A549 (cell line): ENCODE results near the gene LOXL1. TPM values are rescaled to one million over a fixed set of nuclear protein-coding genes. Genes with fewer than 3 reads are reported as not detected.

Experiments
- ATAC-seq, 2 experiments: fragments of 200-7000 bp in 1 of 2; fragments of >200 bp in 1 of 2; cut with Nextera tagmentation in 1 of 2; cut with Tn5 transposase in 1 of 2; 3 replicates each; pipeline versions ENCODE4 v1.8.0 to v1.9.1; 2018 to 2020; ENCODE audit warnings: mild to moderate bottlenecking in 1 of 2, moderate library complexity in 1 of 2
- CTCF ChIA-PET: fragments of 300-600 bp; sonication (Branson Sonifier 250); formaldehyde crosslinking; extraction: SDS; loops from one replicate; lab custom pipeline; 2021; ENCODE audit warnings: antibody characterized with exemption, inconsistent platforms; lab: Yijun Ruan, JAX
- POLR2A ChIA-PET: fragments of 350-600 bp; formaldehyde crosslinking; extraction: SDS; loops from one replicate; lab custom pipeline; 2021; ENCODE audit warnings: antibody characterized with exemption, inconsistent platforms; lab: Yijun Ruan, JAX
- DNase-seq, 2 experiments: peaks; one replicate each; pipeline versions ENCODE4 v3.0.0 to v3.0.0-alpha.2; 2011 to 2016; ENCODE audit warnings: low read depth in 1 of 2, low spot score in 1 of 2
- FAIRE-seq: peaks from 2 replicates; lab custom pipeline; 2011; peaks lifted over from hg19 to GRCh38; lab: Jason Lieb, UNC
- H3K27ac ChIP-seq, 2 experiments: fragments of >200 bp; sonication (Bioruptor Twin); formaldehyde crosslinking; 3 replicates each; pipeline ENCODE4 v1.5.1; 2016 to 2017
- H3K4me1 ChIP-seq: fragments of >200 bp; sonication (Bioruptor Twin); formaldehyde crosslinking; 3 replicates; pipeline ENCODE4 v1.6.1; 2016
- H3K4me2 ChIP-seq: fragments of >200 bp; sonication (Bioruptor Twin); formaldehyde crosslinking; 3 replicates; pipeline ENCODE4 v1.6.1; 2016
- H3K4me3 ChIP-seq: fragments of >200 bp; sonication (Bioruptor Twin); formaldehyde crosslinking; 3 replicates; pipeline ENCODE4 v1.5.1; 2016
- H3K9me3 ChIP-seq: fragments of >200 bp; sonication (Bioruptor Twin); formaldehyde crosslinking; 3 replicates; pipeline ENCODE4 v1.6.1; 2016
- BCL3 ChIP-seq: fragments of >200 bp; sonication (Bioruptor Twin); formaldehyde crosslinking; IDR thresholded peaks from 3 replicates; pipeline ENCODE4 v1.6.1; 2016
- CBX8 ChIP-seq: fragments of 200-600 bp; sonication (generic); IDR thresholded peaks from 2 replicates; pipeline ENCODE4 v1.6.1; 2016
- CEBPB ChIP-seq, 2 experiments: fragments of >200 bp in 1 of 2; sonication (Bioruptor Twin) in 1 of 2; formaldehyde crosslinking in 1 of 2; IDR thresholded peaks; 2 replicates each; pipeline ENCODE4 v1.6.1; 2012 to 2016
- CHD2 ChIP-seq: fragments of 150-350 bp; IDR thresholded peaks from 2 replicates; pipeline ENCODE4 v1.6.1; 2014; ENCODE audit warnings: low read length; ENCODE audit not compliant: partially characterized antibody
- EP300 ChIP-seq, 2 experiments: fragments of >200 bp; sonication (Bioruptor Twin); formaldehyde crosslinking; IDR thresholded peaks; 2 replicates in 1 of 2; 3 replicates in 1 of 2; pipeline ENCODE4 v1.6.1; 2016 to 2017
- HDAC2 ChIP-seq: fragments of 200-600 bp; sonication (generic); IDR thresholded peaks from 2 replicates; pipeline ENCODE4 v1.6.1; 2016
- HOXA7 ChIP-seq: fragments of 250-450 bp; sonication (Bioruptor Pico); IDR thresholded peaks from 2 replicates; pipeline ENCODE4 v1.5.0; 2020; ENCODE audit warnings: mild to moderate bottlenecking, moderate library complexity
- HOXB13 ChIP-seq: fragments of 250-450 bp; sonication (Bioruptor Pico); IDR thresholded peaks from 2 replicates; pipeline ENCODE4 v1.5.0; 2020; ENCODE audit warnings: low read depth, mild to moderate bottlenecking, moderate library complexity
- KDM5A ChIP-seq: fragments of 200-600 bp; sonication (generic); IDR thresholded peaks from 2 replicates; pipeline ENCODE4 v1.6.1; 2016; ENCODE audit warnings: antibody characterized with exemption, mild to moderate bottlenecking
- MYC ChIP-seq: IDR thresholded peaks from 2 replicates; pipeline ENCODE4 v1.6.1; 2012; ENCODE audit warnings: mild to moderate bottlenecking, inconsistent platforms, low read length, improper control_type of control experiment, borderline replicate concordance
- PHF8 ChIP-seq: fragments of 200-600 bp; sonication (generic); IDR thresholded peaks from 2 replicates; pipeline ENCODE4 v1.6.1; 2016; ENCODE audit warnings: low read depth, mild to moderate bottlenecking, antibody characterized with exemption, moderate library complexity, borderline replicate concordance
- POLR2A ChIP-seq: IDR thresholded peaks from 2 replicates; pipeline ENCODE4 v1.6.1; 2012; ENCODE audit warnings: mild to moderate bottlenecking, low read length
- POLR2AphosphoS2 ChIP-seq: conservative IDR thresholded peaks from 2 replicates; pipeline ENCODE4 v1.6.1; 2012; ENCODE audit warnings: low read length, improper control_type of control experiment, inconsistent platforms
- RARB ChIP-seq: fragments of 250-450 bp; sonication (Bioruptor Pico); IDR thresholded peaks from 2 replicates; pipeline ENCODE4 v1.8.0; 2021; ENCODE audit warnings: mild to moderate bottlenecking, moderate library complexity
- RCOR1 ChIP-seq: fragments of 150-350 bp; IDR thresholded peaks from 2 replicates; pipeline ENCODE4 v1.6.1; 2014; ENCODE audit warnings: antibody characterized with exemption, low read length, low read depth
- SMC3 ChIP-seq: fragments of >200 bp; sonication (Bioruptor Twin); formaldehyde crosslinking; IDR thresholded peaks from 3 replicates; pipeline ENCODE4 v1.6.1; 2018; ENCODE audit warnings: inconsistent platforms
- TFCP2L1 ChIP-seq: fragments of 250-450 bp; sonication (Bioruptor Pico); IDR thresholded peaks from 2 replicates; pipeline ENCODE4 v1.5.0; 2021; ENCODE audit warnings: mild to moderate bottlenecking
- ZC3H11A ChIP-seq: fragments of 450-650 bp; IDR thresholded peaks from 2 replicates; pipeline ENCODE4 v1.6.1; 2014; ENCODE audit warnings: antibody characterized with exemption, mild to moderate bottlenecking
- ZFP36 ChIP-seq: fragments of 450-650 bp; IDR thresholded peaks from 2 replicates; pipeline ENCODE4 v1.6.1; 2014; ENCODE audit warnings: borderline replicate concordance; ENCODE audit not compliant: partially characterized antibody
- ZNF302 ChIP-seq: fragments of 250-450 bp; sonication (Bioruptor Pico); IDR thresholded peaks from 2 replicates; pipeline ENCODE4 v1.9.0; 2021; ENCODE audit warnings: inconsistent platforms, mild to moderate bottlenecking, moderate library complexity
- WGBS: methylation state at CpG from one replicate; pipeline ENCODE4 v1.1.6; 2017; ENCODE audit errors: missing lambda C conversion rate; 5-methylcytosine and 5-hydroxymethylcytosine counted together
- polyA plus RNA-seq, 4 experiments: library from polyadenylated mRNA; depleted of rRNA in 3 of 4; stranded (reverse); fragments of >200 nt; fragmentation: RNase III in 1 of 4; extraction: RNeasy Plus Mini Kit Qiagen cat#74134 plus additional on column Dnase treatment in 1 of 4; gene quantifications; 2 replicates in 3 of 4; 3 replicates in 1 of 4; pipeline ENCODE4 v1.2.3, GENCODE V29; 2011 to 2017
- TF ChIP-seq, protein P1 (sequence below): fragments of 200-600 bp; sonication (generic); IDR thresholded peaks from 2 replicates; pipeline ENCODE4 v1.6.1; 2016; ENCODE audit warnings: antibody characterized with exemption, mild to moderate bottlenecking, moderate library complexity
- TF ChIP-seq, protein P2 (sequence below): fragments of 450-650 bp; IDR thresholded peaks from 2 replicates; pipeline ENCODE4 v1.6.1; 2014; ENCODE audit warnings: antibody characterized with exemption

Gene LOXL1
- polyA plus RNA-seq, 2 of the 4 experiments (the other 2 are of a cell fraction): 0.62 to 0.65 TPM

DNA sequence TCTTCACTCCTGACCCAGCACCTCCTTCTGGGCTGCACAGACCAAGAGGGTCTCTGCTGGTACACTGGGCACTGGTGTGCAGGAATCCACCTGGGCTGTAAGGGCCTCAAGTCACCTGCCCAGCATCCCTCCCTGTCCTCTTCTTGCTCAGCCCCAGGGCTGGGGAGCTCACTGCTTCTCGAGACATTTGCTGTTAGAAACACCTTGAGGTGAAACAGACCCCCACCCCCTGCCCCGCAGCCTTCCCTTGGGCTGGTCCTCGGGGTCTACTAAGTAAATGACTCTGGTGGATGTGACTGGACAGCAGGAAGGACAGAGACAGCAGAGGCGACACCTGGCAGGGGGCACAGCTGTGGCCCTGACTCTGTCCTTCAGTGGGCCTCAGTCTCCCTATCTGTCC, 29.1 kb downstream of the LOXL1 start:
- DNase-seq: no peak
- TF ChIP-seq, protein P1, sequence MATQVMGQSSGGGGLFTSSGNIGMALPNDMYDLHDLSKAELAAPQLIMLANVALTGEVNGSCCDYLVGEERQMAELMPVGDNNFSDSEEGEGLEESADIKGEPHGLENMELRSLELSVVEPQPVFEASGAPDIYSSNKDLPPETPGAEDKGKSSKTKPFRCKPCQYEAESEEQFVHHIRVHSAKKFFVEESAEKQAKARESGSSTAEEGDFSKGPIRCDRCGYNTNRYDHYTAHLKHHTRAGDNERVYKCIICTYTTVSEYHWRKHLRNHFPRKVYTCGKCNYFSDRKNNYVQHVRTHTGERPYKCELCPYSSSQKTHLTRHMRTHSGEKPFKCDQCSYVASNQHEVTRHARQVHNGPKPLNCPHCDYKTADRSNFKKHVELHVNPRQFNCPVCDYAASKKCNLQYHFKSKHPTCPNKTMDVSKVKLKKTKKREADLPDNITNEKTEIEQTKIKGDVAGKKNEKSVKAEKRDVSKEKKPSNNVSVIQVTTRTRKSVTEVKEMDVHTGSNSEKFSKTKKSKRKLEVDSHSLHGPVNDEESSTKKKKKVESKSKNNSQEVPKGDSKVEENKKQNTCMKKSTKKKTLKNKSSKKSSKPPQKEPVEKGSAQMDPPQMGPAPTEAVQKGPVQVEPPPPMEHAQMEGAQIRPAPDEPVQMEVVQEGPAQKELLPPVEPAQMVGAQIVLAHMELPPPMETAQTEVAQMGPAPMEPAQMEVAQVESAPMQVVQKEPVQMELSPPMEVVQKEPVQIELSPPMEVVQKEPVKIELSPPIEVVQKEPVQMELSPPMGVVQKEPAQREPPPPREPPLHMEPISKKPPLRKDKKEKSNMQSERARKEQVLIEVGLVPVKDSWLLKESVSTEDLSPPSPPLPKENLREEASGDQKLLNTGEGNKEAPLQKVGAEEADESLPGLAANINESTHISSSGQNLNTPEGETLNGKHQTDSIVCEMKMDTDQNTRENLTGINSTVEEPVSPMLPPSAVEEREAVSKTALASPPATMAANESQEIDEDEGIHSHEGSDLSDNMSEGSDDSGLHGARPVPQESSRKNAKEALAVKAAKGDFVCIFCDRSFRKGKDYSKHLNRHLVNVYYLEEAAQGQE: no peak
- TF ChIP-seq SMC3: no peak
- no peak for TF ChIP-seq BCL3
- no peak for TF ChIP-seq CHD2
- no peak for TF ChIP-seq ZNF302 (CRISPR knock-in tag)
- no peak for TF ChIP-seq RCOR1
- TF ChIP-seq CBX8: no peak
- no peak for TF ChIP-seq ZC3H11A
- no peak for TF ChIP-seq POLR2AphosphoS2
- ChIA-PET POLR2A (no interaction called here), CTCF (interaction anchor here (0.7 to 4.6 kb wide), 3 partner anchors 10 to 367 kb away, joined by 3 to 64 read pairs (median 4); no protein-coding TSS in a partner anchor)
- no peak for FAIRE-seq
- Histone ChIP-seq H3K4me2 (no peak overlapping the region), H3K4me3 (no peak overlapping the region), H3K27ac (no peak overlapping the region), H3K9me3 (no peaks in the 10 kb centered on the region), H3K4me1 (peaks cover 12% of the 10 kb centered on the region)
- ATAC-seq: no peak
- 80% methylated on average over 3 of the region's 4 CpGs for WGBS

DNA sequence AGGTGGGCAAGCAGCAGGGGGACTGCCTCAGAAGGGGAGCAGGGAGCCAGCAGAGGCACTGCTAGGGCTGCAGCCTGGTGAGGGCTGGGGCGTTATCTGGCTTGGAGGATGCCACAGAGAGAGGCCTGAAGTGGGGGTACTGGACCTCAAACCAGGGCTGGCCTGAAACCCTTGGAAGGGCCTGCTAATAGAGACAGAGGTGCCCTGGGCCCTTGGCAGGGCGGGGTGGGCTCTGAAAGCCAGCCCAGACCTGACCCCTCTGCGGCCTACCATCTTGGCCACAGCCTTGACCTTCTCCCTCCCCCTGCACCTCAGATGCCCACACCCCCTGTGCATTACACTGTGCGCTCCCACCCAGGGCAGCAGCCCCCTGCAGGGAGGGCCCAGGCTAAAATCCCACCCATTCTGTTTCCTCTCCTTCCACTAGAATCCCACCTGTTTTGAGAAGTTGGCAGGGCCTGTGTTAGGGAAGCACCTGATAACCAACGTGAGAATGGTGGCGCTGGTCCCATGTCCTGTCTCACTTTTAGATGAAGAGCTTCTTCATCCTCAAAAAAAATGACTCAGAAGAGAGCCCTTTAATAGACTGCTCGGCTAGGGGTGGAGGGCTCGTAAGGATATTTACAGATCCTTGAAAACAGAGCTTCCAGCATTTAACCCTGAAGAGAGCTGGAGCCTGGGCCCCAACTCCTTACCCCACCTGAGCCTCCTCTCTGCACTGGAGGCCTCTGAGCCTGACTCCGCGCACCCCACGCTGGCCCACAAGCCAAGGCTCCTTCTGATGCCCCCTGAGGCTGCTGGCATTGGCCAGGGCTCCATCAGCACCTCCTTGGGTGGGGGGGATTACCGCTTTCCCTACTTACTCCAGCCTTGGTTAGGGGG, 29.8 kb downstream of the LOXL1 start:
- H3K4me3 ChIP-seq: no peak overlapping the region
- 90% methylated on average over 12 of the region's 12 CpGs for WGBS
- no peak for FAIRE-seq
- TF ChIP-seq PHF8 (no peak), HOXB13 (CRISPR knock-in tag) (no peak), EP300 (IDR thresholded peaks at IDR 0.05) (no peak)
- TF ChIP-seq, all 56 proteins: peak for 0
- Histone ChIP-seq H3K4me2 (peak overlapping the region; percentile 56), H3K4me1 (peaks cover 12% of the 10 kb centered on the region), H3K27ac (peak overlapping the region in 1 of 2 experiments; percentile 53; a peak in 2 of 6 replicates), H3K9me3 (no peaks in the 10 kb centered on the region)
- ChIA-PET POLR2A (no interaction called here), CTCF (interaction anchor here (1.0 to 3.6 kb wide), 5 partner anchors 9 to 93 kb away, joined by 3 to 18 read pairs (median 5); no protein-coding TSS in a partner anchor)
- DNase-seq (no peak), ATAC-seq (no peak)

DNA sequence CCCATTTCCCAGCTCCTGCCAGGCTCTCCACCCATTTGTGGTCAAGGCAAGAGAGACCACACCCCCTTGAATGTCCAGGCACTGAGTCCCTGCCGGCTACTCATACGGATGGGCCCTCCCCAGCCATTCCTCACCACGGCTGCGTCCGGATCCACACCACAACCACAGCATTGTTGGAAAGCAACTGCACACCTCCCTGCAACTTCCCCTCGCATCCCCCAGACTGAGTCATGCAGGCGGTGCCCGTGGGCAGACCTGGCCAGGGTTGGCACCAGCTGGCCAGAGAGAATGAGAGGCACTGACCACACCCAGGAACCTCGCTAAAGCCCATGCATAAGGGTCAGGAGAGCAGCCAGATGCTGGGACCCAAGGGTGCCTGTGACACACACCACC, 30.5 kb downstream of the LOXL1 start:
- peak overlapping the region in 1 of 2 experiments; percentile 53; a peak in 2 of 6 replicates for H3K27ac ChIP-seq
- FAIRE-seq (no peak), ATAC-seq (peak; percentile 58; a peak in 5 of 6 replicates), DNase-seq (peak in 1 of 2 experiments; percentile 20)
- H3K4me1 ChIP-seq: peaks cover 12% of the 10 kb centered on the region
- ChIA-PET POLR2A (no interaction called here), CTCF (interaction anchor here (1.0 to 3.6 kb wide), 5 partner anchors 9 to 92 kb away, joined by 3 to 18 read pairs (median 5); no protein-coding TSS in a partner anchor)
- no peaks in the 10 kb centered on the region for H3K9me3 ChIP-seq
- WGBS: 25% methylated on average over 5 of the region's 9 CpGs
- peak overlapping the region; percentile 56 for H3K4me2 ChIP-seq
- no peak overlapping the region for H3K4me3 ChIP-seq
- TF ChIP-seq ZFP36 (no peak), CHD2 (no peak), CEBPB (IDR thresholded peaks at IDR 0.05) (no peak), MYC (no peak), TFCP2L1 (CRISPR knock-in tag) (no peak), HOXB13 (CRISPR knock-in tag) (no peak), HDAC2 (no peak), RARB (no peak), HOXA7 (CRISPR knock-in tag) (no peak), POLR2A (no peak), KDM5A (no peak), ZNF302 (CRISPR knock-in tag) (no peak)
- TF ChIP-seq, protein P2, sequence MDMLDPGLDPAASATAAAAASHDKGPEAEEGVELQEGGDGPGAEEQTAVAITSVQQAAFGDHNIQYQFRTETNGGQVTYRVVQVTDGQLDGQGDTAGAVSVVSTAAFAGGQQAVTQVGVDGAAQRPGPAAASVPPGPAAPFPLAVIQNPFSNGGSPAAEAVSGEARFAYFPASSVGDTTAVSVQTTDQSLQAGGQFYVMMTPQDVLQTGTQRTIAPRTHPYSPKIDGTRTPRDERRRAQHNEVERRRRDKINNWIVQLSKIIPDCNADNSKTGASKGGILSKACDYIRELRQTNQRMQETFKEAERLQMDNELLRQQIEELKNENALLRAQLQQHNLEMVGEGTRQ: no peak
